C4-2B (cell line): ENCODE measurements around the gene PLPP3.

Source experiments
- CTCF ChIP-seq: fragments of 450-650 bp; conservative IDR thresholded peaks from 2 replicates; pipeline ENCODE4 v1.5.1; 2017; ENCODE audit warnings: mild to moderate bottlenecking
- ZFX ChIP-seq: fragments of 450-650 bp; IDR thresholded peaks from 2 replicates; pipeline ENCODE4 v1.6.1; 2017

GRCh38 chr1:56531624-56532349, 47.6 kb downstream of the PLPP3 start:
- TF ChIP-seq CTCF = no peak
- no peak for TF ChIP-seq ZFX
